Endodermal cell (in vitro differentiated cells): ENCODE data around the gene HHAT. TPM values are rescaled to one million over a fixed set of nuclear protein-coding genes. Genes with fewer than 3 reads are reported as not detected.

Experiments
- DNase-seq: peaks from one replicate; pipeline ENCODE4 v3.0.0-alpha.2; 2017
- H3K27ac ChIP-seq: 2 replicates; pipeline ENCODE4 v1.5.1; 2013; ENCODE audit warnings: mild to moderate bottlenecking, low read depth, low read length, moderate library complexity
- H3K27me3 ChIP-seq: 2 replicates; pipeline ENCODE4 v1.6.1; 2013; ENCODE audit warnings: mild to moderate bottlenecking, low read length, moderate library complexity; ENCODE audit not compliant: insufficient read depth, control insufficient read depth, poor library complexity, severe bottlenecking
- H3K36me3 ChIP-seq: 2 replicates; pipeline ENCODE4 v1.7.0; 2013; ENCODE audit warnings: mild to moderate bottlenecking, low read length, moderate library complexity; ENCODE audit not compliant: control insufficient read depth, insufficient read depth
- H3K4me1 ChIP-seq: one replicate; pipeline ENCODE4 v1.7.0; 2013; ENCODE audit warnings: low read length; ENCODE audit not compliant: control insufficient read depth, insufficient read depth
- H3K4me3 ChIP-seq: 2 replicates; pipeline ENCODE4 v1.5.1; 2013; ENCODE audit warnings: mild to moderate bottlenecking, low read length, moderate library complexity
- H3K9ac ChIP-seq: 2 replicates; pipeline ENCODE4 v1.6.1; 2013; ENCODE audit warnings: mild to moderate bottlenecking, low read length, moderate library complexity; ENCODE audit not compliant: poor library complexity, severe bottlenecking; ENCODE audit errors: extremely low read depth
- H3K9me3 ChIP-seq: 2 replicates; pipeline ENCODE4 v1.6.1; 2013; ENCODE audit warnings: mild to moderate bottlenecking, low read length, moderate library complexity; ENCODE audit not compliant: control insufficient read depth
- H3K27ac Mint-ChIP-seq: 2 replicates; pipeline ENCODE4 v1.8.0; 2020; ENCODE audit warnings: mixed read lengths
- H3K27me3 Mint-ChIP-seq: 2 replicates; pipeline ENCODE4 v1.8.0; 2021; ENCODE audit warnings: mild to moderate bottlenecking, mixed read lengths; ENCODE audit not compliant: insufficient read depth
- H3K36me3 Mint-ChIP-seq: 2 replicates; pipeline ENCODE4 v1.8.0; 2020; ENCODE audit warnings: low read depth, mixed read lengths
- H3K4me1 Mint-ChIP-seq: 2 replicates; pipeline ENCODE4 v1.8.0; 2020; ENCODE audit warnings: mixed read lengths
- H3K4me3 Mint-ChIP-seq: 2 replicates; pipeline ENCODE4 v1.8.0; 2020; ENCODE audit warnings: mild to moderate bottlenecking, moderate library complexity, mixed read lengths
- H3K9me3 Mint-ChIP-seq: 2 replicates; pipeline ENCODE4 v1.8.0; 2020; ENCODE audit warnings: mild to moderate bottlenecking, mixed read lengths
- CTCF ChIP-seq: fragments of 200-600 bp; sonication (generic); conservative IDR thresholded peaks from 2 replicates; pipeline ENCODE4 v1.5.0; 2021; ENCODE audit warnings: antibody characterized with exemption, mild to moderate bottlenecking
- WGBS, 2 experiments: methylation state at CpG; one replicate each; pipeline versions ENCODE4 v1.1.5 to v1.1.7; 2013; ENCODE audit warnings: missing lambda C conversion rate in 2 of 2, mixed read lengths in 1 of 2; ENCODE audit not compliant: insufficient coverage in 1 of 2, insufficient read length in 1 of 2; 5-methylcytosine and 5-hydroxymethylcytosine counted together
- total RNA-seq, 2 donors: library from RNA; stranded (reverse); fragmentation: NEBNext Ultra II Directional in 1 of 2; extraction: Animal tissue kit (Norgen Biotek cat#: 25700) in 1 of 2; gene quantifications; 2 replicates in 1 of 2; 3 replicates in 1 of 2; pipeline ENCODE4 v1.2.1, GENCODE V29; 2021

HHAT gene
- total RNA-seq, 2 donors from 2014 or later = 6.9 to 9.8 TPM

GRCh38 chr1:210475321-210475720, 146.6 kb downstream of the HHAT start:
- Mint-ChIP-seq H3K27ac (no peak overlapping the region), H3K27me3 (peaks cover 5% of the 10 kb centered on the region), H3K4me1 (peaks cover 23% of the 10 kb centered on the region), H3K4me3 (no peak overlapping the region), H3K9me3 (peaks cover 4% of the 10 kb centered on the region), H3K36me3 (no peaks in the 10 kb centered on the region)
- peaks cover 14% of the 10 kb centered on the region for H3K9me3 ChIP-seq
- H3K36me3 ChIP-seq = no peaks in the 10 kb centered on the region
- no peak overlapping the region for H3K4me3 ChIP-seq
- no peak for TF ChIP-seq CTCF
- H3K27me3 ChIP-seq = peaks cover 15% of the 10 kb centered on the region
- DNase-seq = no peak
- no peaks in the 10 kb centered on the region for H3K4me1 ChIP-seq
- H3K27ac ChIP-seq = no peak overlapping the region
- H3K9ac ChIP-seq = no peak overlapping the region

- TF ChIP-seq CTCF = no peak
- DNase-seq = no peak
- Histone ChIP-seq H3K9me3 (peaks cover 14% of the 10 kb centered on the region), H3K4me1 (no peaks in the 10 kb centered on the region), H3K36me3 (no peaks in the 10 kb centered on the region), H3K4me3 (no peak overlapping the region), H3K27me3 (peaks cover 10% of the 10 kb centered on the region), H3K27ac (no peak overlapping the region), H3K9ac (no peak overlapping the region)
- 65 to 69% methylated on average over 2 of the region's 2 CpGs for WGBS, 2 experiments
- H3K4me1 Mint-ChIP-seq = peaks cover 23% of the 10 kb centered on the region
- H3K36me3 Mint-ChIP-seq = no peaks in the 10 kb centered on the region
- no peak overlapping the region for H3K4me3 Mint-ChIP-seq
- H3K27ac Mint-ChIP-seq = no peak overlapping the region
- H3K9me3 Mint-ChIP-seq = peaks cover 4% of the 10 kb centered on the region
- H3K27me3 Mint-ChIP-seq = peaks cover 5% of the 10 kb centered on the region
Observed at GRCh38 chr1:210475806-210476205, 147.1 kb downstream of the HHAT start.

GRCh38 chr1:210476730-210477129, 148.0 kb downstream of the HHAT start:
- Histone ChIP-seq H3K4me3 (no peak overlapping the region), H3K27ac (no peak overlapping the region), H3K4me1 (no peaks in the 10 kb centered on the region), H3K9me3 (peaks cover 14% of the 10 kb centered on the region), H3K27me3 (peaks cover 7% of the 10 kb centered on the region), H3K9ac (no peak overlapping the region), H3K36me3 (no peaks in the 10 kb centered on the region)
- H3K27me3 Mint-ChIP-seq = peaks cover 5% of the 10 kb centered on the region
- H3K4me3 Mint-ChIP-seq = no peak overlapping the region
- H3K9me3 Mint-ChIP-seq = peaks cover 4% of the 10 kb centered on the region
- peaks cover 23% of the 10 kb centered on the region for H3K4me1 Mint-ChIP-seq
- TF ChIP-seq CTCF = no peak
- no peak for DNase-seq
- WGBS, 2 experiments = 90% methylated on average over 1 of the region's 1 CpG; no CpG with 5 or more reads in 1 of the 2 experiments
- H3K36me3 Mint-ChIP-seq = no peaks in the 10 kb centered on the region
- H3K27ac Mint-ChIP-seq = no peak overlapping the region
